Ishikawa (cell line): ENCODE results near the gene WIPF2.

Source experiments
- CEBPB ChIP-seq: IDR thresholded peaks from 2 replicates; pipeline ENCODE4 v1.6.1; 2012
- CREB1 ChIP-seq: IDR thresholded peaks from 2 replicates; pipeline ENCODE4 v1.6.1; 2012; ENCODE audit warnings: low read depth
- EGR1 ChIP-seq: IDR thresholded peaks from 2 replicates; pipeline ENCODE4 v1.6.1; 2012
- EP300 ChIP-seq: IDR thresholded peaks from 2 replicates; pipeline ENCODE4 v1.6.1; 2012; ENCODE audit warnings: borderline replicate concordance
- FOXM1 ChIP-seq: IDR thresholded peaks from 2 replicates; pipeline ENCODE4 v1.6.1; 2012; ENCODE audit warnings: low read depth, borderline replicate concordance
- NFIC ChIP-seq: IDR thresholded peaks from 2 replicates; pipeline ENCODE4 v1.6.1; 2012
- RAD21 ChIP-seq: IDR thresholded peaks from 2 replicates; pipeline ENCODE4 v1.6.1; 2012; ENCODE audit warnings: low read depth
- TAF1 ChIP-seq: IDR thresholded peaks from 2 replicates; pipeline ENCODE4 v1.6.1; 2012; ENCODE audit warnings: low read depth, mild to moderate bottlenecking
- TCF12 ChIP-seq: IDR thresholded peaks from 2 replicates; pipeline ENCODE4 v1.6.1; 2012; ENCODE audit warnings: low read depth
- TEAD4 ChIP-seq: IDR thresholded peaks from 2 replicates; pipeline ENCODE4 v1.6.1; 2012
- YY1 ChIP-seq: IDR thresholded peaks from 2 replicates; pipeline ENCODE4 v1.6.1; 2012; ENCODE audit warnings: low read depth
- ZBTB7A ChIP-seq: IDR thresholded peaks from 2 replicates; pipeline ENCODE4 v1.6.1; 2012; ENCODE audit warnings: low read depth
- TF ChIP-seq, protein P1 (sequence below): IDR thresholded peaks from 2 replicates; pipeline ENCODE4 v1.6.1; 2012
- TF ChIP-seq, protein P2 (sequence below): IDR thresholded peaks from 2 replicates; pipeline ENCODE4 v1.6.1; 2012
- TF ChIP-seq, protein P3 (sequence below): IDR thresholded peaks from 2 replicates; pipeline ENCODE4 v1.6.1; 2012; ENCODE audit warnings: low read depth, mild to moderate bottlenecking

WIPF2 gene

DNA sequence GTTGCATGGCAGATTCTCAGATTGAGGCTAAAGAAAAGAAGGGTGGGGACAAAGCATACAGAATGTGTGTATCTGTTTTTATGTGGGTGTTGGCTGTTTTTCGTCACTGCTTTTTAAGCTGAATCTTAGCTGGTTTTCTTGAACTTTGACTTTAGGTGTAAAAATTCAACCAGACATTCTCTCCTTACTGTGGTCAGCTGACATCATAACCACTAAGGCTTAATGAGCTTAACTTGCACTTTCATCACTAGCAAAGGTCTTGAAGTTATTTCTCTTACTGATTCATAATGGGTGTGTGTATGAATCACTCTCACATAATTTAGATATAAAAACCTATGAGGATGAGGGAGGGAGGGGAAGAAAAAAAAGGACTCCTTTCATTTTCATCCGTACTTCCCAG is 64.6 kb downstream of the WIPF2 start:
- no peak for TF ChIP-seq TAF1
- no peak for TF ChIP-seq NFIC
- TF ChIP-seq RAD21: no peak
- TF ChIP-seq, protein P1, sequence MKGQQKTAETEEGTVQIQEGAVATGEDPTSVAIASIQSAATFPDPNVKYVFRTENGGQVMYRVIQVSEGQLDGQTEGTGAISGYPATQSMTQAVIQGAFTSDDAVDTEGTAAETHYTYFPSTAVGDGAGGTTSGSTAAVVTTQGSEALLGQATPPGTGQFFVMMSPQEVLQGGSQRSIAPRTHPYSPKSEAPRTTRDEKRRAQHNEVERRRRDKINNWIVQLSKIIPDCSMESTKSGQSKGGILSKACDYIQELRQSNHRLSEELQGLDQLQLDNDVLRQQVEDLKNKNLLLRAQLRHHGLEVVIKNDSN: no peak
- no peak for TF ChIP-seq CREB1
- TF ChIP-seq CEBPB: no peak
- no peak for TF ChIP-seq EP300
- TF ChIP-seq YY1: no peak
- no peak for TF ChIP-seq FOXM1
- TF ChIP-seq, protein P2, sequence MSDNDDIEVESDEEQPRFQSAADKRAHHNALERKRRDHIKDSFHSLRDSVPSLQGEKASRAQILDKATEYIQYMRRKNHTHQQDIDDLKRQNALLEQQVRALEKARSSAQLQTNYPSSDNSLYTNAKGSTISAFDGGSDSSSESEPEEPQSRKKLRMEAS: no peak
- TF ChIP-seq TEAD4: no peak

DNA sequence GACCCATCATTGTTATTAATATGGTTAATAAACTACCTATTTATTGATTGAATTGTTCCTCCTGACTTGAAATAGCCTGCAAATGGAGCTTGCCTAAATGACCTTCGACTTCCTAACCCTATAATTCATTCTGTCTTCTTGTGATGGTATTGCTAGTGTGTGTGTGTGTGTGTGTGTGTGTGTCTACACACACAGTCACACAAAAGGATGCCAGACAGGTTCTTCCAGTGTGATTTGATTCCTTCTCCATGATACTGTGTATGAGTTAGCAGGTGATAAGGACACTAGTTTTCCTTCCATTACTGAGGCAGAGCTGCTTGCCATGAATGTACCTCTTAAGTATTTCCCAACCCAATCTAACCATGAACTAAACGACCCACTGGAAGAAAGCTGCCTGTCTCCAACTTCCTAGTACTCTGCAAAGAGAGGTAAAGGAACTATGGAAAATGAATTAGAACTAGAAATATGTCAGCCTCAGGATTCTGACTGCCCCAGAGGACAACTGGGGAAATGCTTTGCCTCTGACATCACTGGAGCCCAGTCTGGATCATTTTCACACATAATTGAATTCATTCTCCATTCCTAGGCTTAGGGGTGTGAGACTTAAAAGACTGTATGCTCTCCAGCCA is 65.1 kb downstream of the WIPF2 start:
- TF ChIP-seq EGR1 (no peak), TCF12 (0 out of 2 replicates have a peak, but pooled peaks have one; percentile 34), NFIC (no peak), FOXM1 (no peak), ZBTB7A (no peak), TEAD4 (peak; percentile 57), CREB1 (no peak), CEBPB (0 out of 2 replicates have a peak, but pooled peaks have one; percentile 5), EP300 (peak; percentile 31; the same call in 1 of the 2 replicates), TAF1 (no peak)
- TF ChIP-seq, protein P1: no peak

DNA sequence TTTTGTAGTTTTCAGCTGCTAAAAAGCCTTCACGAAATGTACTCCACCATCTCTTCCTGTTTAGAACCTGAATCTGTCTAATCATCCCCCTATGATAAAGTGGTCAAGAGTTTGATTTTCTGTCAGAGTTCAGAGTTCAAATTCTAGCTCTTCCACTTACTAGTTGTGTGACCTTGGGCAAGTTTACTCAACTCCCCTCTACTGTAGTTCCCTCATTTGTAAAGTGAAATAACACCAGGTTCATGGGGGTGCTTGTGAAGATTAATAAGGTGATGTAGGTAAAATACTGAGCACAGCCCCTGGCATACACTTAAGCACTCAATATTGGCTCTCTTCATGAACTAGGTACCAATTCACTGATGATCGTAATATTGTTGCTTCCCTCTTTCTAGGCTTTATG is 67.4 kb downstream of the WIPF2 start:
- no peak for TF ChIP-seq CREB1

DNA sequence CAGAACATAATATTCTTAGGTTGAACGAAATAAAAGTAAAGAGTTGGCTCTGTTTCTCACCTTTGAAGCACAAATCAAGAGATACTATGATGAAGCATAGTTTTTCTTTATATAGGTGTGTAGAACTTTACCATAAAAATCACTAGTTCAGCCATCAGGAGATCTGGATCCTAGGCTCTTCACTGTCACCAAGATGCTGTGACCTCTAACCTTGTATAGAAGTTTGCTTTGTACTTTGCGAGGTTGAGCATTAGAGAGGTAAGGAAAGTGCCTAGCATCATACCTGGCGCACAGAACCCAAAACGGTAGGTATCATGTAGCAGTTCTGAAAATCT is 68.0 kb downstream of the WIPF2 start:
- TF ChIP-seq YY1 (no peak), RAD21 (no peak), CREB1 (no peak)

DNA sequence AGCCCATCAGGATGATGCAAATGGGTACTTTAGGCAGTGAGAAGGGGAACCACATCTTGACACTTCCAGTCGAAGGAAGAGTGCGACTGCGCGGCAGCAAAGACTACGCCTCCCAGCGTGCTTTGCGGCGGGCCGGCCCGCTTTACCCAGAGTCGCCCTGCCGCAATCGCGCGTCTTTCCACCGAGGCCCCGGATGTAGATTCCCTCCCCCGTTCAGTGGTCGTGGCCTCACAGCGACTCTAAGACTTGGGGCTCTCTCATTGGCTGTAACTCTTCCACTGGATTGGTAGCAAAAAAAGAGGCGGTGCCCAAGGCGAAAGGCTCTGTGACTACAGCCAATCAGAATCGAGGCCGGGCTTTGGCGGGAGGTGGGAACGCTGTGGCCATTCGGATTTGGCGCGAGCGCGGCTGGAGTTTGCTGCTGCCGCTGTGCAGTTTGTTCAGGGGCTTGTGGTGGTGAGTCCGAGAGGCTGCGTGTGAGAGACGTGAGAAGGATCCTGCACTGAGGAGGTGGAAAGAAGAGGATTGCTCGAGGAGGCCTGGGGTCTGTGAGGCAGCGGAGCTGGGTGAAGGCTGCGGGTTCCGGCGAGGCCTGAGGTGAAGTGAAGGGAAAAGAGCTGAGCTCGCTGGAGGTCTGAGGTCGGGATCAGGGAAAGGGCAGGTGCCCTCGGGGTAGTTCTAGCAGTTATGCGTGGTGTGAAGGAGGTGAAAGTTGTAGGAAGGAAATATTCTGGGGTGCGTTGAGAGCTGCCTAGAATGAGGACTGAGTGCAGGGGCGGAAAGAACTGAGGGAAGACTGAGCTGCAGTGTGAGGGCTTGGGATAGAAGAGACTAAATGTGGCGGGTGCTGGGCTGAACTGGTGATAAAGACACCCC is 68.6 kb downstream of the WIPF2 start, which contains the start of gene CDC6:
Gene CDC6, plus strand, starts transcription at position 386 of the 876 bp plus-strand sequence. CDS start 1,542 bp downstream, outside the sequence.
- TF ChIP-seq, protein P3, sequence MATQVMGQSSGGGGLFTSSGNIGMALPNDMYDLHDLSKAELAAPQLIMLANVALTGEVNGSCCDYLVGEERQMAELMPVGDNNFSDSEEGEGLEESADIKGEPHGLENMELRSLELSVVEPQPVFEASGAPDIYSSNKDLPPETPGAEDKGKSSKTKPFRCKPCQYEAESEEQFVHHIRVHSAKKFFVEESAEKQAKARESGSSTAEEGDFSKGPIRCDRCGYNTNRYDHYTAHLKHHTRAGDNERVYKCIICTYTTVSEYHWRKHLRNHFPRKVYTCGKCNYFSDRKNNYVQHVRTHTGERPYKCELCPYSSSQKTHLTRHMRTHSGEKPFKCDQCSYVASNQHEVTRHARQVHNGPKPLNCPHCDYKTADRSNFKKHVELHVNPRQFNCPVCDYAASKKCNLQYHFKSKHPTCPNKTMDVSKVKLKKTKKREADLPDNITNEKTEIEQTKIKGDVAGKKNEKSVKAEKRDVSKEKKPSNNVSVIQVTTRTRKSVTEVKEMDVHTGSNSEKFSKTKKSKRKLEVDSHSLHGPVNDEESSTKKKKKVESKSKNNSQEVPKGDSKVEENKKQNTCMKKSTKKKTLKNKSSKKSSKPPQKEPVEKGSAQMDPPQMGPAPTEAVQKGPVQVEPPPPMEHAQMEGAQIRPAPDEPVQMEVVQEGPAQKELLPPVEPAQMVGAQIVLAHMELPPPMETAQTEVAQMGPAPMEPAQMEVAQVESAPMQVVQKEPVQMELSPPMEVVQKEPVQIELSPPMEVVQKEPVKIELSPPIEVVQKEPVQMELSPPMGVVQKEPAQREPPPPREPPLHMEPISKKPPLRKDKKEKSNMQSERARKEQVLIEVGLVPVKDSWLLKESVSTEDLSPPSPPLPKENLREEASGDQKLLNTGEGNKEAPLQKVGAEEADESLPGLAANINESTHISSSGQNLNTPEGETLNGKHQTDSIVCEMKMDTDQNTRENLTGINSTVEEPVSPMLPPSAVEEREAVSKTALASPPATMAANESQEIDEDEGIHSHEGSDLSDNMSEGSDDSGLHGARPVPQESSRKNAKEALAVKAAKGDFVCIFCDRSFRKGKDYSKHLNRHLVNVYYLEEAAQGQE: no peak
- TF ChIP-seq, protein P2: peak; percentile 86
- peak; percentile 30; the same call in 1 of the 2 replicates for TF ChIP-seq YY1
- TF ChIP-seq NFIC: 0 out of 2 replicates have a peak, but pooled peaks have one; percentile 10
- peak; percentile 88 for TF ChIP-seq TAF1
- TF ChIP-seq, protein P1: no peak

DNA sequence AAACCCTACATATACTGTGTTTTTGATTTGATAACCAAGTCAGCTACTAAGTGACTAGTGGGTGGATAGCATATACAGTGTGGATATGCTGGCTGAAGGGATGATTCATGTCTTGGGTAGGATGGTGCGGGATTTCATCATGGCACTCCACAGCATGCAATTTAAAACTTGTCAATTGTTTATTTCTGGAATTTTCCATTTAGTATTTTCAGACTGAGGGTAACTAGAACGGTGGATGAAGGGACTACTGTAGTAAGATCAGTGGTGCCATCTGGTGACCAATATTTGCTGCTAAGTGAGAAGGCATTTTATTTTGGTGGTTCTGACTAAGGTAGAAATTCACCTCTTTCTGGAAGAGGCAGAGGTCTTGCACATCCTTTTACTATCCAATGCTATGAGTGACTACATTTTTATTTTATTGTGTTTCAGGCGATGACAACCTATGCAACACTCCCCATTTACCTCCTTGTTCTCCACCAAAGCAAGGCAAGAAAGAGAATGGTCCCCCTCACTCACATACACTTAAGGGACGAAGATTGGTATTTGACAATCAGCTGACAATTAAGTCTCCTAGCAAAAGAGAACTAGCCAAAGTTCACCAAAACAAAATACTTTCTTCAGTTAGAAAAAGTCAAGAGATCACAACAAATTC is 71.7 kb downstream of the WIPF2 start:
- TF ChIP-seq RAD21 (peak; percentile 60), YY1 (no peak)

DNA sequence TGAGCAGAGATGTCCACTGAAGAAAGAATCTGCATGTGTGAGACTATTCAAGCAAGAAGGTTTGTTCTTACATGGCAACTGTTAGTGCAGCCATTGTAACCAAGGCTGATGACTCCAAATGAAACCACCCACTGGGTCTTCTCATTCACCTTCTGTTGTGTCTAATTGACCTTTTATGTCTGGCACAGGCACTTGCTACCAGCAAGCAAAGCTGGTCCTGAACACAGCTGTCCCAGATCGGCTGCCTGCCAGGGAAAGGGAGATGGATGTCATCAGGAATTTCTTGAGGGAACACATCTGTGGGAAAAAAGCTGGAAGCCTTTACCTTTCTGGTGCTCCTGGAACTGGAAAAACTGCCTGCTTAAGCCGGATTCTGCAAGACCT is 72.2 kb downstream of the WIPF2 start:
- TF ChIP-seq EP300 (no peak), CREB1 (no peak), TEAD4 (no peak), NFIC (no peak), CEBPB (no peak), RAD21 (no peak), TAF1 (no peak), FOXM1 (no peak), EGR1 (no peak), TCF12 (no peak), ZBTB7A (no peak), YY1 (no peak)
- TF ChIP-seq, protein P3: no peak
- TF ChIP-seq, protein P1: no peak
- TF ChIP-seq, protein P2: no peak
